IMR-90 (cell line): ENCODE results near the gene TMEM131L. TPM values are rescaled to one million over a fixed set of nuclear protein-coding genes. Genes with fewer than 3 reads are reported as not detected.

ENCODE experiments used
- ATAC-seq: fragments of 200-7000 bp; cut with Tn5 transposase; 2 replicates; pipeline ENCODE4 v1.9.1; 2020; ENCODE audit warnings: low read depth, mild to moderate bottlenecking, moderate library complexity
- BruUV-seq: library from RNA; stranded (reverse); fragments of 400-500 nt; replicated peaks from 2 replicates; lab custom pipeline; 2021; lab: Mats Ljungman, UMichigan
- CTCF ChIA-PET: fragments of 300-600 bp; formaldehyde crosslinking; extraction: SDS; loops from one replicate; lab custom pipeline; 2021; ENCODE audit warnings: antibody characterized with exemption; lab: Yijun Ruan, JAX
- POLR2A ChIA-PET: fragments of 300-600 bp; sonication (Branson Sonifier 250); formaldehyde crosslinking; loops from one replicate; lab custom pipeline; 2022; ENCODE audit warnings: antibody characterized with exemption; ENCODE audit not compliant: unreplicated experiment; lab: Charles Lee
- DNase-seq: peaks from one replicate; pipeline ENCODE4 v3.0.0; 2013
- H2AFZ ChIP-seq: replicated peaks from 2 replicates; pipeline ENCODE3; 2013; ENCODE audit warnings: low read length, mild to moderate bottlenecking; ENCODE audit not compliant: poor library complexity
- H2AK5ac ChIP-seq: 2 replicates; pipeline ENCODE4 v1.6.1; 2013; ENCODE audit warnings: low read depth, low read length, inconsistent platforms
- H2AK9ac ChIP-seq: replicated peaks from 2 replicates; pipeline ENCODE3; 2013; ENCODE audit warnings: mild to moderate bottlenecking, low read depth, low read length, moderate library complexity; ENCODE audit not compliant: poor library complexity
- H2BK120ac ChIP-seq: 2 replicates; pipeline ENCODE4 v1.6.1; 2013; ENCODE audit warnings: low read depth, low read length, inconsistent platforms
- H2BK15ac ChIP-seq: 3 replicates; pipeline ENCODE4 v1.6.1; 2013; ENCODE audit warnings: low read depth, low read length, inconsistent platforms
- H2BK20ac ChIP-seq: 2 replicates; pipeline ENCODE4 v1.6.1; 2013; ENCODE audit warnings: low read depth, mild to moderate bottlenecking, inconsistent platforms, low read length, moderate library complexity
- H2BK5ac ChIP-seq: 2 replicates; pipeline ENCODE4 v1.6.1; 2013; ENCODE audit warnings: mild to moderate bottlenecking, low read depth, low read length, inconsistent platforms; ENCODE audit not compliant: poor library complexity, severe bottlenecking
- H3K14ac ChIP-seq: replicated peaks from 2 replicates; pipeline ENCODE4 v1.6.1; 2013; ENCODE audit warnings: low read depth, low read length, inconsistent platforms
- H3K18ac ChIP-seq: 2 replicates; pipeline ENCODE4 v1.6.1; 2013; ENCODE audit warnings: low read depth, low read length, control low read depth
- H3K23ac ChIP-seq: 2 replicates; pipeline ENCODE4 v1.6.1; 2013; ENCODE audit warnings: low read depth, low read length, inconsistent platforms
- H3K27ac ChIP-seq: 2 replicates; pipeline ENCODE4 v1.5.1; 2013; ENCODE audit warnings: mild to moderate bottlenecking, control low read depth, low read length; ENCODE audit not compliant: insufficient read depth
- H3K27me3 ChIP-seq: 2 replicates; pipeline ENCODE4 v1.6.1; 2013; ENCODE audit warnings: low read length; ENCODE audit not compliant: control insufficient read depth, insufficient read depth
- H3K36me3 ChIP-seq: 2 replicates; pipeline ENCODE4 v1.6.1; 2013; ENCODE audit warnings: low read length, mixed read lengths; ENCODE audit not compliant: control insufficient read depth, insufficient read depth
- H3K4ac ChIP-seq: 2 replicates; pipeline ENCODE4 v1.6.1; 2013; ENCODE audit warnings: low read depth, low read length, inconsistent platforms
- H3K4me1 ChIP-seq: 2 replicates; pipeline ENCODE4 v1.6.1; 2013; ENCODE audit warnings: low read length, mixed read lengths; ENCODE audit not compliant: control insufficient read depth, insufficient read depth
- H3K4me2 ChIP-seq: 2 replicates; pipeline ENCODE4 v1.6.1; 2013; ENCODE audit warnings: low read depth, mild to moderate bottlenecking, control low read depth, low read length, moderate library complexity
- H3K4me3 ChIP-seq: 2 replicates; pipeline ENCODE4 v1.5.1; 2013; ENCODE audit warnings: low read depth, mild to moderate bottlenecking, control low read depth, low read length, moderate library complexity; ENCODE audit not compliant: insufficient read depth
- H3K56ac ChIP-seq: 2 replicates; pipeline ENCODE4 v1.6.1; 2013; ENCODE audit warnings: low read length, inconsistent platforms; ENCODE audit not compliant: insufficient read depth; ENCODE audit errors: extremely low read depth
- H3K79me1 ChIP-seq, 2 experiments: 2 replicates each; pipeline ENCODE4 v1.6.1; 2013; ENCODE audit warnings: low read length in 2 of 2, inconsistent platforms in 1 of 2, low read depth in 1 of 2
- H3K9ac ChIP-seq: 2 replicates; pipeline ENCODE4 v1.6.1; 2013; ENCODE audit warnings: low read depth, low read length, control low read depth
- H3K9me1 ChIP-seq: 2 replicates; pipeline ENCODE4 v1.6.1; 2013; ENCODE audit warnings: low read length, inconsistent platforms; ENCODE audit not compliant: insufficient read depth
- H3K9me3 ChIP-seq: 2 replicates; pipeline ENCODE4 v1.6.1; 2013; ENCODE audit warnings: low read length; ENCODE audit not compliant: control insufficient read depth, insufficient read depth
- H4K20me1 ChIP-seq: 2 replicates; pipeline ENCODE4 v1.6.1; 2013; ENCODE audit warnings: low read length, inconsistent platforms; ENCODE audit not compliant: insufficient read depth
- H4K5ac ChIP-seq: 2 replicates; pipeline ENCODE4 v1.6.1; 2013; ENCODE audit warnings: mild to moderate bottlenecking, low read depth, low read length, control low read depth
- H4K8ac ChIP-seq, 2 experiments: 2 replicates each; pipeline ENCODE4 v1.6.1; 2013; ENCODE audit warnings: low read depth in 2 of 2, low read length in 2 of 2, control low read depth in 1 of 2, inconsistent platforms in 1 of 2
- H4K91ac ChIP-seq: 2 replicates; pipeline ENCODE4 v1.6.1; 2013; ENCODE audit warnings: low read depth, low read length, inconsistent platforms; ENCODE audit not compliant: insufficient read depth
- MAZ ChIP-seq: IDR thresholded peaks from 2 replicates; pipeline ENCODE4 v1.6.1; 2012; ENCODE audit warnings: low read depth, mild to moderate bottlenecking, low read length, improper control_type of control experiment, moderate library complexity, borderline replicate concordance
- WGBS, 2 experiments: methylation state at CpG; one replicate each; pipeline versions ENCODE4 v1.1.5 to v1.1.7; 2013; ENCODE audit warnings: missing lambda C conversion rate in 2 of 2; ENCODE audit not compliant: insufficient read length in 1 of 2; ENCODE audit errors: extremely low coverage in 2 of 2; 5-methylcytosine and 5-hydroxymethylcytosine counted together
- dilution Hi-C: fragments of 300-500 bp; cut with HindIII; formaldehyde crosslinking; loops from one replicate; pipeline ENCODE4 v1.14.3; 2018; ENCODE audit warnings: low sequenced_read_pairs; ENCODE audit not compliant: unreplicated experiment
- in situ Hi-C: fragments of 300-500 bp; cut with MboI; formaldehyde crosslinking; loops from 3 replicates; pipeline ENCODE4 v1.14.3; 2019; ENCODE audit warnings: low sequenced_read_pairs, inconsistent platforms, mixed read lengths
- intact Hi-C: fragments of 100-400 bp; cut with micrococcal nuclease; formaldehyde crosslinking; loops from 2 replicates; pipeline ENCODE4 v1.10.0; 2022
- polyA plus RNA-seq, 3 experiments: library from polyadenylated mRNA; depleted of rRNA; stranded (reverse); fragments of >200 nt; gene quantifications; 2 replicates each; pipeline ENCODE4 v1.2.3, GENCODE V29; 2012; ENCODE audit warnings: low replicate concordance in 1 of 3
- total RNA-seq: library from RNA; depleted of rRNA; stranded (reverse); fragments of >200 nt; gene quantifications from 2 replicates; pipeline ENCODE4 v1.2.3, GENCODE V29; 2012

The TMEM131L gene
- total and polyA plus RNA-seq, 2 of the 4 experiments (the other 2 are of a cell fraction): 8.4 to 23.8 TPM

DNA sequence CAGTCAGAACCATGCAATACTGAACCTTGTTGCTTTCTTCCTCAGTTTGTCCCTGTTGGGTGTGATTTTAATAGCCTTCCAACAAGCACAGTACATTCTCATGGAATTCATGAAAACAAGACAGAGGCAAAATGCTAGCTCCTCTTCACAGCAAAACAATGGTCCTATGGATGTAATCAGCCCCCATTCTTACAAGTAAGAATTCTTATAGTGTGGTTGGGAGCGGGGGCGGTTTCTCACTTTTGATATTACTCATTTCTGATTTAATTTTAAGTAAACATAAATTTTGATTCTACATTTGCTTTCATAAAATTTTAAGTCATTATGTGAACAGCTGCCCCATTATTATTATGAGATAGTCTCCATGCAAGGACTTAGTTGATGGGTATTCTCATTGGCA is 137.1 kb downstream of the TMEM131L start:
- in situ Hi-C loops (no loop called here), intact Hi-C loops (no loop called here), dilution Hi-C loops (no loop called here)
- H2AFZ ChIP-seq: no peak overlapping the region
- ChIA-PET POLR2A (interaction anchor here (0.6 kb wide), 1 partner anchor 514 kb away, joined by 3 read pairs; no protein-coding TSS in a partner anchor), CTCF (no interaction called here)
- H2BK15ac ChIP-seq: no peak overlapping the region
- BruUV-seq: no TSS peak
- H3K9me1 ChIP-seq: no peaks in the 10 kb centered on the region
- H3K14ac ChIP-seq: no peak overlapping the region
- no peak overlapping the region for H3K4me3 ChIP-seq
- H3K9me3 ChIP-seq: no peaks in the 10 kb centered on the region
- H4K8ac ChIP-seq: no peak overlapping the region
- no peak overlapping the region for H3K23ac ChIP-seq
- ATAC-seq: no peak
- no CpG with 5 or more reads among the region's 2 CpGs for WGBS, 2 experiments
- H4K5ac ChIP-seq: no peak overlapping the region
- H3K56ac ChIP-seq: no peak overlapping the region
- no peak overlapping the region for H3K4me2 ChIP-seq
- no peaks in the 10 kb centered on the region for H4K20me1 ChIP-seq
- H2BK5ac ChIP-seq: no peak overlapping the region
- TF ChIP-seq MAZ: no peak
- no peak overlapping the region for H2AK5ac ChIP-seq
- no peak overlapping the region for H3K4ac ChIP-seq
- no peak overlapping the region for H3K18ac ChIP-seq
- H2BK120ac ChIP-seq: no peak overlapping the region
- no peaks in the 10 kb centered on the region for H3K4me1 ChIP-seq
- H2AK9ac ChIP-seq: no peak overlapping the region
- no peaks in the 10 kb centered on the region for H3K79me1 ChIP-seq
- H3K9ac ChIP-seq: no peak overlapping the region
- no peak for DNase-seq
- H2BK20ac ChIP-seq: no peak overlapping the region
- H3K27ac ChIP-seq: no peak overlapping the region
- H4K91ac ChIP-seq: no peak overlapping the region
- H3K36me3 ChIP-seq: peaks cover 21% of the 10 kb centered on the region
- no peaks in the 10 kb centered on the region for H3K27me3 ChIP-seq
